K562 (cell line): ENCODE measurements around the gene LDLRAD1. TPM values are rescaled to one million over a fixed set of nuclear protein-coding genes. Genes with fewer than 3 reads are reported as not detected.

Experiments
- ATAC-seq: fragments of 200-7000 bp; cut with Tn5 transposase; 3 replicates; pipeline ENCODE4 v1.9.1; 2020; ENCODE audit warnings: moderate library complexity
- BruUV-seq: library from RNA; stranded (reverse); fragments of 400-500 nt; replicated peaks from 2 replicates; lab custom pipeline; 2021; lab: Mats Ljungman, UMichigan
- CTCF ChIA-PET: fragments of 300-600 bp; formaldehyde crosslinking; extraction: SDS; loops from one replicate; lab custom pipeline; 2021; ENCODE audit warnings: low intra/inter-chr PET ratio; lab: Yijun Ruan, JAX
- POLR2A ChIA-PET: fragments of 300-600, 350-650 bp; sonication (Branson Sonifier 250); formaldehyde crosslinking; extraction: SDS; loops from one replicate; lab custom pipeline; 2021; ENCODE audit warnings: antibody characterized with exemption, inconsistent platforms; lab: Yijun Ruan, JAX
- DNase-seq, 4 experiments: peaks; one replicate each; pipeline versions ENCODE4 v3.0.0 to v3.0.0-alpha.2; 2011 to 2018; ENCODE audit warnings: low spot score in 3 of 4, mixed read lengths in 3 of 4; ENCODE audit errors: extremely low read depth in 1 of 4
- FAIRE-seq: peaks from 2 replicates; lab custom pipeline; 2011; peaks lifted over from hg19 to GRCh38; lab: Jason Lieb, UNC
- H2AFZ ChIP-seq: 2 replicates; pipeline ENCODE4 v1.6.0; 2011; ENCODE audit warnings: low read depth, low read length, control low read depth, inconsistent platforms
- H3K27ac ChIP-seq: fragments of 200-600 bp; 3 replicates; pipeline ENCODE4 v1.8.0; 2011; ENCODE audit warnings: low read depth, mild to moderate bottlenecking, control low read depth, inconsistent platforms, low read length, moderate library complexity, mixed read lengths; ENCODE audit errors: extremely low read depth
- H3K27me3 ChIP-seq, 2 experiments: fragments of 300-600 bp in 1 of 2; 2 replicates in 1 of 2; 3 replicates in 1 of 2; pipeline versions ENCODE4 v1.6.0 to v1.8.0; 2011; ENCODE audit warnings: inconsistent platforms in 2 of 2, low read length in 2 of 2, mild to moderate bottlenecking in 1 of 2, mixed read lengths in 1 of 2, moderate library complexity in 1 of 2; ENCODE audit not compliant: control insufficient read depth in 2 of 2, insufficient read depth in 2 of 2
- H3K36me3 ChIP-seq: fragments of 300-600 bp; 3 replicates; pipeline ENCODE4 v1.8.0; 2011; ENCODE audit warnings: mild to moderate bottlenecking, low read length, inconsistent platforms; ENCODE audit not compliant: control insufficient read depth, insufficient read depth
- H3K4me1 ChIP-seq, 2 experiments: fragments of 200-600 bp in 1 of 2; replicated peaks in 1 of 2; 2 replicates in 1 of 2; 3 replicates in 1 of 2; pipeline versions ENCODE4 v1.5.1 to v1.8.0; 2011; ENCODE audit warnings: inconsistent platforms in 2 of 2, low read length in 2 of 2, mild to moderate bottlenecking in 1 of 2, mixed read lengths in 1 of 2, moderate library complexity in 1 of 2; ENCODE audit not compliant: control insufficient read depth in 2 of 2, insufficient read depth in 2 of 2
- H3K4me2 ChIP-seq: 2 replicates; pipeline ENCODE4 v1.6.1; 2011; ENCODE audit warnings: low read length, control low read depth, inconsistent platforms, mixed read lengths; ENCODE audit not compliant: insufficient read depth
- H3K4me3 ChIP-seq: fragments of 200-600 bp; sonication (generic), shearing (Covaris generic); 2 replicates; pipeline ENCODE4 v1.5.1; 2016; ENCODE audit warnings: control low read depth, inconsistent platforms
- H3K79me2 ChIP-seq: fragments of 200-600 bp; 3 replicates; pipeline ENCODE4 v1.8.0; 2011; ENCODE audit warnings: low read length, inconsistent platforms; ENCODE audit not compliant: control insufficient read depth, insufficient read depth
- H3K9ac ChIP-seq, 2 experiments: 2 replicates each; pipeline versions ENCODE4 v1.6.0 to v1.6.1; 2011; ENCODE audit warnings: low read depth in 2 of 2, low read length in 2 of 2, control low read depth in 1 of 2, inconsistent platforms in 1 of 2, mild to moderate bottlenecking in 1 of 2, mixed read lengths in 1 of 2; ENCODE audit not compliant: insufficient read depth in 1 of 2
- H3K9me1 ChIP-seq: one replicate; pipeline ENCODE4 v1.6.0; 2011; ENCODE audit warnings: inconsistent platforms, mild to moderate bottlenecking, low read length, moderate library complexity; ENCODE audit not compliant: control insufficient read depth, insufficient read depth
- H3K9me3 ChIP-seq: replicated peaks from 2 replicates; pipeline ENCODE4 v1.5.1; 2011; ENCODE audit warnings: low read depth, low read length, inconsistent platforms; ENCODE audit not compliant: control insufficient read depth, insufficient read depth
- H4K20me1 ChIP-seq: replicated peaks from 2 replicates; pipeline ENCODE4 v1.6.1; 2011; ENCODE audit warnings: low read length, inconsistent platforms, mixed read lengths; ENCODE audit not compliant: control insufficient read depth, insufficient read depth
- FOSL1 ChIP-seq: fragments of 200-800 bp; sonication (Bioruptor generic); conservative IDR thresholded peaks from 2 replicates; pipeline ENCODE4 v1.6.1; 2016; ENCODE audit warnings: missing genetic modification characterization, missing compliant biosample characterization
- HDAC2 ChIP-seq: fragments of 450-650 bp; IDR thresholded peaks from 2 replicates; pipeline ENCODE4 v1.6.1; 2016; ENCODE audit warnings: mild to moderate bottlenecking
- ZNF444 ChIP-seq: fragments of 250-450 bp; sonication (Bioruptor Pico); IDR thresholded peaks from 2 replicates; pipeline ENCODE4 v1.4.0; 2020; ENCODE audit warnings: mild to moderate bottlenecking, moderate library complexity
- WGBS: fragments of 100-300 bp; shearing (Covaris generic); methylation state at CpG from one replicate; pipeline ENCODE4 v1.1.6; 2016; ENCODE audit warnings: low coverage, mixed read lengths; ENCODE audit not compliant: insufficient coverage; ENCODE audit errors: missing lambda C conversion rate; 5-methylcytosine and 5-hydroxymethylcytosine counted together
- in situ Hi-C: fragments of 300-500 bp; cut with MboI; formaldehyde crosslinking; loops from 4 replicates; pipeline ENCODE4 v1.15.0; 2018; ENCODE audit warnings: inconsistent platforms, mixed read lengths
- intact Hi-C: fragments of 100-400 bp; cut with micrococcal nuclease; formaldehyde crosslinking; loops from 2 replicates; pipeline ENCODE4 v1.14.2; 2022
- polyA plus RNA-seq, 8 experiments: library from polyadenylated mRNA; depleted of rRNA in 4 of 8; stranded (reverse) in 5 of 8; unstranded in 3 of 8; fragments of >200 nt; fragmentation: Nextera tagmentation in 2 of 8; fragmentation: Illumina TruSeq in 1 of 8; extraction: Ambion mirVana in 2 of 8; extraction: Trizol in 1 of 8; gene quantifications; 2 replicates each; pipeline versions ENCODE4 v1.2.1 to v1.2.3, GENCODE V29; 2011 to 2014; ENCODE audit warnings: inconsistent platforms in 1 of 8, missing spikeins in 1 of 8
- total RNA-seq, 7 experiments: library from RNA; depleted of rRNA in 6 of 7; stranded (reverse); fragments of >200 nt in 6 of 7; fragmentation: Illumina TruSeq in 2 of 7; extraction: Trizol in 2 of 7; gene quantifications; 2 replicates each; pipeline versions ENCODE4 v1.2.1 to v1.2.3, GENCODE V29; 2011 to 2021; ENCODE audit warnings: low replicate concordance in 1 of 7
- TF ChIP-seq, protein P1 (sequence below): fragments of 250-450 bp; sonication (Bioruptor Pico); IDR thresholded peaks from 2 replicates; pipeline ENCODE4 v1.4.0; 2020
- TF ChIP-seq, protein P2 (sequence below): fragments of 450-650 bp; IDR thresholded peaks from 2 replicates; pipeline ENCODE4 v1.6.1; 2016; ENCODE audit warnings: mild to moderate bottlenecking, moderate library complexity

Gene LDLRAD1
- total and polyA plus RNA-seq, 9 of the 15 experiments (the other 6 are each of a cell fraction or from before 2014, with no cell fraction given): not detected

DNA sequence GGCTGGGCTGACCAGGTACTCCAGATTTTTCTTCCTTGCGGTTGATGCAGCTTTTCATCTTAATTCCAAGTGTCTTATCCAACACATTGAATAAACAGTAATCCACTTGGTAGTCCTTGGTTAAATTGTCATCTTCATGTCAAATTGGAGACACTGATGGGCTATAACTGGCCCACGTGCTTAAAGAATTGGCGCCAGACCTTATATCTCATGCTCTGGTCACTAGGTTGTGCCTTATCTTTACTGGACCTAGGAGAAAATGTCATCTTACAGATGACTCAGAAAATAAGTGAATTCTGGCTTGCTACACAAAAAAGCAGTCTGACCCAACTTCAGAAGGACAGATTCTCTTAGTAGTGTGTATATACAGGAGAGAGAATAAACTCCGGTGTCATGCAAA, 55.6 kb downstream of the LDLRAD1 start:
- CTCF ChIA-PET: no interaction called here
- POLR2A ChIA-PET: interaction anchor here (0.6 kb wide), 1 partner anchor 9 kb away, joined by 3 read pairs; no protein-coding TSS in a partner anchor
- in situ Hi-C loops (loop anchor here (5.0 kb wide), 1 partner anchor 80 kb away; no protein-coding TSS in a partner anchor), intact Hi-C loops (no loop called here)
- 48% methylated on average over 4 of the region's 4 CpGs for whole genome bisulfite sequencing
- no peak overlapping the region for H3K4me3 ChIP-seq
- peaks cover 0 to 12% of the 10 kb centered on the region in 2 experiments; a peak in 3 of 5 replicates for H3K4me1 ChIP-seq
- DNase-seq: peak in 1 of 4 experiments; percentile 25
- no peak for ATAC-seq
- no peaks in the 10 kb centered on the region for H3K9me3 ChIP-seq
- H3K27ac ChIP-seq: no peak overlapping the region
- BruUV-seq: no TSS peak
- no peaks in the 10 kb centered on the region; the same call in 1 of the 2 replicates for H4K20me1 ChIP-seq
- no peak overlapping the region for H2AFZ ChIP-seq
- no peaks in the 10 kb centered on the region for H3K27me3 ChIP-seq
- no peaks in the 10 kb centered on the region for H3K9me1 ChIP-seq
- no peaks in the 10 kb centered on the region for H3K79me2 ChIP-seq
- peaks cover 80% of the 10 kb centered on the region for H3K36me3 ChIP-seq
- H3K9ac ChIP-seq: no peak overlapping the region
- no peak overlapping the region for H3K4me2 ChIP-seq
- no peak for FAIRE-seq
- TF ChIP-seq ZNF444 (CRISPR knock-in tag): no peak
- TF ChIP-seq, protein P1, sequence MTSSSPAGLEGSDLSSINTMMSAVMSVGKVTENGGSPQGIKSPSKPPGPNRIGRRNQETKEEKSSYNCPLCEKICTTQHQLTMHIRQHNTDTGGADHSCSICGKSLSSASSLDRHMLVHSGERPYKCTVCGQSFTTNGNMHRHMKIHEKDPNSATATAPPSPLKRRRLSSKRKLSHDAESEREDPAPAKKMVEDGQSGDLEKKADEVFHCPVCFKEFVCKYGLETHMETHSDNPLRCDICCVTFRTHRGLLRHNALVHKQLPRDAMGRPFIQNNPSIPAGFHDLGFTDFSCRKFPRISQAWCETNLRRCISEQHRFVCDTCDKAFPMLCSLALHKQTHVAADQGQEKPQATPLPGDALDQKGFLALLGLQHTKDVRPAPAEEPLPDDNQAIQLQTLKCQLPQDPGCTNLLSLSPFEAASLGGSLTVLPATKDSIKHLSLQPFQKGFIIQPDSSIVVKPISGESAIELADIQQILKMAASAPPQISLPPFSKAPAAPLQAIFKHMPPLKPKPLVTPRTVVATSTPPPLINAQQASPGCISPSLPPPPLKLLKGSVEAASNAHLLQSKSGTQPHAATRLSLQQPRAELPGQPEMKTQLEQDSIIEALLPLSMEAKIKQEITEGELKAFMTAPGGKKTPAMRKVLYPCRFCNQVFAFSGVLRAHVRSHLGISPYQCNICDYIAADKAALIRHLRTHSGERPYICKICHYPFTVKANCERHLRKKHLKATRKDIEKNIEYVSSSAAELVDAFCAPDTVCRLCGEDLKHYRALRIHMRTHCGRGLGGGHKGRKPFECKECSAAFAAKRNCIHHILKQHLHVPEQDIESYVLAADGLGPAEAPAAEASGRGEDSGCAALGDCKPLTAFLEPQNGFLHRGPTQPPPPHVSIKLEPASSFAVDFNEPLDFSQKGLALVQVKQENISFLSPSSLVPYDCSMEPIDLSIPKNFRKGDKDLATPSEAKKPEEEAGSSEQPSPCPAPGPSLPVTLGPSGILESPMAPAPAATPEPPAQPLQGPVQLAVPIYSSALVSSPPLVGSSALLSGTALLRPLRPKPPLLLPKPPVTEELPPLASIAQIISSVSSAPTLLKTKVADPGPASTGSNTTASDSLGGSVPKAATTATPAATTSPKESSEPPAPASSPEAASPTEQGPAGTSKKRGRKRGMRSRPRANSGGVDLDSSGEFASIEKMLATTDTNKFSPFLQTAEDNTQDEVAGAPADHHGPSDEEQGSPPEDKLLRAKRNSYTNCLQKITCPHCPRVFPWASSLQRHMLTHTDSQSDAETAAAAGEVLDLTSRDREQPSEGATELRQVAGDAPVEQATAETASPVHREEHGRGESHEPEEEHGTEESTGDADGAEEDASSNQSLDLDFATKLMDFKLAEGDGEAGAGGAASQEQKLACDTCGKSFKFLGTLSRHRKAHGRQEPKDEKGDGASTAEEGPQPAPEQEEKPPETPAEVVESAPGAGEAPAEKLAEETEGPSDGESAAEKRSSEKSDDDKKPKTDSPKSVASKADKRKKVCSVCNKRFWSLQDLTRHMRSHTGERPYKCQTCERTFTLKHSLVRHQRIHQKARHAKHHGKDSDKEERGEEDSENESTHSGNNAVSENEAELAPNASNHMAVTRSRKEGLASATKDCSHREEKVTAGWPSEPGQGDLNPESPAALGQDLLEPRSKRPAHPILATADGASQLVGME (CRISPR knock-in tag): no peak
- peak; percentile 73 for TF ChIP-seq FOSL1
- TF ChIP-seq, protein P2, sequence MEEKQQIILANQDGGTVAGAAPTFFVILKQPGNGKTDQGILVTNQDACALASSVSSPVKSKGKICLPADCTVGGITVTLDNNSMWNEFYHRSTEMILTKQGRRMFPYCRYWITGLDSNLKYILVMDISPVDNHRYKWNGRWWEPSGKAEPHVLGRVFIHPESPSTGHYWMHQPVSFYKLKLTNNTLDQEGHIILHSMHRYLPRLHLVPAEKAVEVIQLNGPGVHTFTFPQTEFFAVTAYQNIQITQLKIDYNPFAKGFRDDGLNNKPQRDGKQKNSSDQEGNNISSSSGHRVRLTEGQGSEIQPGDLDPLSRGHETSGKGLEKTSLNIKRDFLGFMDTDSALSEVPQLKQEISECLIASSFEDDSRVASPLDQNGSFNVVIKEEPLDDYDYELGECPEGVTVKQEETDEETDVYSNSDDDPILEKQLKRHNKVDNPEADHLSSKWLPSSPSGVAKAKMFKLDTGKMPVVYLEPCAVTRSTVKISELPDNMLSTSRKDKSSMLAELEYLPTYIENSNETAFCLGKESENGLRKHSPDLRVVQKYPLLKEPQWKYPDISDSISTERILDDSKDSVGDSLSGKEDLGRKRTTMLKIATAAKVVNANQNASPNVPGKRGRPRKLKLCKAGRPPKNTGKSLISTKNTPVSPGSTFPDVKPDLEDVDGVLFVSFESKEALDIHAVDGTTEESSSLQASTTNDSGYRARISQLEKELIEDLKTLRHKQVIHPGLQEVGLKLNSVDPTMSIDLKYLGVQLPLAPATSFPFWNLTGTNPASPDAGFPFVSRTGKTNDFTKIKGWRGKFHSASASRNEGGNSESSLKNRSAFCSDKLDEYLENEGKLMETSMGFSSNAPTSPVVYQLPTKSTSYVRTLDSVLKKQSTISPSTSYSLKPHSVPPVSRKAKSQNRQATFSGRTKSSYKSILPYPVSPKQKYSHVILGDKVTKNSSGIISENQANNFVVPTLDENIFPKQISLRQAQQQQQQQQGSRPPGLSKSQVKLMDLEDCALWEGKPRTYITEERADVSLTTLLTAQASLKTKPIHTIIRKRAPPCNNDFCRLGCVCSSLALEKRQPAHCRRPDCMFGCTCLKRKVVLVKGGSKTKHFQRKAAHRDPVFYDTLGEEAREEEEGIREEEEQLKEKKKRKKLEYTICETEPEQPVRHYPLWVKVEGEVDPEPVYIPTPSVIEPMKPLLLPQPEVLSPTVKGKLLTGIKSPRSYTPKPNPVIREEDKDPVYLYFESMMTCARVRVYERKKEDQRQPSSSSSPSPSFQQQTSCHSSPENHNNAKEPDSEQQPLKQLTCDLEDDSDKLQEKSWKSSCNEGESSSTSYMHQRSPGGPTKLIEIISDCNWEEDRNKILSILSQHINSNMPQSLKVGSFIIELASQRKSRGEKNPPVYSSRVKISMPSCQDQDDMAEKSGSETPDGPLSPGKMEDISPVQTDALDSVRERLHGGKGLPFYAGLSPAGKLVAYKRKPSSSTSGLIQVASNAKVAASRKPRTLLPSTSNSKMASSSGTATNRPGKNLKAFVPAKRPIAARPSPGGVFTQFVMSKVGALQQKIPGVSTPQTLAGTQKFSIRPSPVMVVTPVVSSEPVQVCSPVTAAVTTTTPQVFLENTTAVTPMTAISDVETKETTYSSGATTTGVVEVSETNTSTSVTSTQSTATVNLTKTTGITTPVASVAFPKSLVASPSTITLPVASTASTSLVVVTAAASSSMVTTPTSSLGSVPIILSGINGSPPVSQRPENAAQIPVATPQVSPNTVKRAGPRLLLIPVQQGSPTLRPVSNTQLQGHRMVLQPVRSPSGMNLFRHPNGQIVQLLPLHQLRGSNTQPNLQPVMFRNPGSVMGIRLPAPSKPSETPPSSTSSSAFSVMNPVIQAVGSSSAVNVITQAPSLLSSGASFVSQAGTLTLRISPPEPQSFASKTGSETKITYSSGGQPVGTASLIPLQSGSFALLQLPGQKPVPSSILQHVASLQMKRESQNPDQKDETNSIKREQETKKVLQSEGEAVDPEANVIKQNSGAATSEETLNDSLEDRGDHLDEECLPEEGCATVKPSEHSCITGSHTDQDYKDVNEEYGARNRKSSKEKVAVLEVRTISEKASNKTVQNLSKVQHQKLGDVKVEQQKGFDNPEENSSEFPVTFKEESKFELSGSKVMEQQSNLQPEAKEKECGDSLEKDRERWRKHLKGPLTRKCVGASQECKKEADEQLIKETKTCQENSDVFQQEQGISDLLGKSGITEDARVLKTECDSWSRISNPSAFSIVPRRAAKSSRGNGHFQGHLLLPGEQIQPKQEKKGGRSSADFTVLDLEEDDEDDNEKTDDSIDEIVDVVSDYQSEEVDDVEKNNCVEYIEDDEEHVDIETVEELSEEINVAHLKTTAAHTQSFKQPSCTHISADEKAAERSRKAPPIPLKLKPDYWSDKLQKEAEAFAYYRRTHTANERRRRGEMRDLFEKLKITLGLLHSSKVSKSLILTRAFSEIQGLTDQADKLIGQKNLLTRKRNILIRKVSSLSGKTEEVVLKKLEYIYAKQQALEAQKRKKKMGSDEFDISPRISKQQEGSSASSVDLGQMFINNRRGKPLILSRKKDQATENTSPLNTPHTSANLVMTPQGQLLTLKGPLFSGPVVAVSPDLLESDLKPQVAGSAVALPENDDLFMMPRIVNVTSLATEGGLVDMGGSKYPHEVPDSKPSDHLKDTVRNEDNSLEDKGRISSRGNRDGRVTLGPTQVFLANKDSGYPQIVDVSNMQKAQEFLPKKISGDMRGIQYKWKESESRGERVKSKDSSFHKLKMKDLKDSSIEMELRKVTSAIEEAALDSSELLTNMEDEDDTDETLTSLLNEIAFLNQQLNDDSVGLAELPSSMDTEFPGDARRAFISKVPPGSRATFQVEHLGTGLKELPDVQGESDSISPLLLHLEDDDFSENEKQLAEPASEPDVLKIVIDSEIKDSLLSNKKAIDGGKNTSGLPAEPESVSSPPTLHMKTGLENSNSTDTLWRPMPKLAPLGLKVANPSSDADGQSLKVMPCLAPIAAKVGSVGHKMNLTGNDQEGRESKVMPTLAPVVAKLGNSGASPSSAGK: peak; percentile 67
- TF ChIP-seq HDAC2: no peak
